ENCODE measurements around the gene GSTCD. TPM values are rescaled to one million over a fixed set of nuclear protein-coding genes. Genes with fewer than 3 reads are reported as not detected.
"Not testable (repeated sequence)": the region's sequence is repeated elsewhere in the genome, so short reads cannot be mapped to it uniquely, and the experiment has no call there.

Gene GSTCD
- total RNA-seq, 1 experiment from 2014 or later, result 21.5 TPM

GRCh38 chr4:105843941-105844340 lies 135.4 kb downstream of the GSTCD start:
- DNase-seq (ENCODE audit: low read depth in 1 of 2, low spot score in 2 of 2), result peak in 1 of 2 experiments; percentile 9
- Histone ChIP-seq H3K4me3 (no peak overlapping the region), H3K27ac (no peak overlapping the region), H3K4me1 (replicated peaks) (peaks cover 4% of the 10 kb centered on the region), H3K9me3 (replicated peaks) (no peaks in the 10 kb centered on the region), H3K27me3 (replicated peaks) (no peaks in the 10 kb centered on the region), H3K36me3 (no peaks in the 10 kb centered on the region)

- no peaks in the 10 kb centered on the region for H3K9me3 ChIP-seq (replicated peaks)
- H3K36me3 ChIP-seq, result no peaks in the 10 kb centered on the region
- no peak overlapping the region for H3K4me3 ChIP-seq
- no peaks in the 10 kb centered on the region for H3K27me3 ChIP-seq (replicated peaks)
- DNase-seq (ENCODE audit: low read depth in 1 of 2, low spot score in 2 of 2), result no peak
- peaks cover 4% of the 10 kb centered on the region for H3K4me1 ChIP-seq (replicated peaks)
- no peak overlapping the region for H3K27ac ChIP-seq
Measured at GRCh38 chr4:105845559-105845958, 137.0 kb downstream of the GSTCD start.

DNA sequence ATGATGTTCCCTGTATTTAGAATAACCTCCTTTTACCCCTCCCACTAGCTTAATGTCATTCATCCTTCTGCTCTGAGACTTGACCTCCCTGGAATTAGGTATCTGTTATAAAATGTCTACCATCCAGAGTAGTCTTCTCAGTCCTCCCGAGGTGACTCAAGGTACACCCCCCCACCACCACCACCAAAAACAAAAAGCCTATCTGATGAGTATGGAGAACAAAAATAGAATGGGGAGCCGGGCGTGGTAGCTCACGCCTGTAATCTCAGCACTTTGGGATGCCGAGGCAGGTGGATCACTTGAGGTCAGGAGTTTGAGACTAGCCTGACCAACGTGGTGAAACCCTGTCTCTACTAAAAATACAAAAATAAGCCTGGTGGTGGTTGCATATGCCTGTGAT lies 139.8 kb downstream of the GSTCD start:
- not testable (repeated sequence) for H3K4me1 ChIP-seq (replicated peaks); H3K36me3 ChIP-seq; H3K4me3 ChIP-seq; H3K27ac ChIP-seq; H3K27me3 ChIP-seq (replicated peaks); DNase-seq (ENCODE audit: low read depth in 1 of 2, low spot score in 2 of 2); H3K9me3 ChIP-seq (replicated peaks)

DNA sequence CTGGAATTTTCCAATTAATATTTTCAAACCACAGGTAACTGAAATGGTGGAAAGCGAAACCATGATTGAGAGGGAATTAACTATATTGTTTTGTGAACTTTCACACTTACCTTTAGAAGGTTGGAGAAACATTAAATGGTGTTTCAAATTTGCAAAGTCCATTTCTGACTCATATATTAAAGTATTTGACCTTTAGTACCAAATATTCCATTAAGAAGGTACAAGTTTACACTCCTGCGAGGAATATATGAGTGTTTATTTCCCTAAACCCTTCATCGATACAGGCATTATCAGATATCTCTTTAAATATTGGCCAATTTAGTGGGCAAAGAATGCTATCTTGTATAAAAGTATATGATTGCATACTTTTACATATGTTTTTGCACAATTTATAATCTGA lies 142.6 kb downstream of the GSTCD start:
- no peaks in the 10 kb centered on the region for H3K36me3 ChIP-seq
- H3K4me1 ChIP-seq (replicated peaks), result no peaks in the 10 kb centered on the region
- H3K27ac ChIP-seq, result no peak overlapping the region
- DNase-seq (ENCODE audit: low read depth in 1 of 2, low spot score in 2 of 2), result no peak
- no peak overlapping the region for H3K4me3 ChIP-seq
- H3K27me3 ChIP-seq (replicated peaks), result no peaks in the 10 kb centered on the region
- H3K9me3 ChIP-seq (replicated peaks), result no peaks in the 10 kb centered on the region

- not testable (repeated sequence) for H3K4me3 ChIP-seq; DNase-seq (ENCODE audit: low read depth in 1 of 2, low spot score in 2 of 2); H3K9me3 ChIP-seq (replicated peaks); H3K36me3 ChIP-seq; H3K4me1 ChIP-seq (replicated peaks); H3K27me3 ChIP-seq (replicated peaks); H3K27ac ChIP-seq
Measured at GRCh38 chr4:105852230-105852629, 143.6 kb downstream of the GSTCD start.

DNA sequence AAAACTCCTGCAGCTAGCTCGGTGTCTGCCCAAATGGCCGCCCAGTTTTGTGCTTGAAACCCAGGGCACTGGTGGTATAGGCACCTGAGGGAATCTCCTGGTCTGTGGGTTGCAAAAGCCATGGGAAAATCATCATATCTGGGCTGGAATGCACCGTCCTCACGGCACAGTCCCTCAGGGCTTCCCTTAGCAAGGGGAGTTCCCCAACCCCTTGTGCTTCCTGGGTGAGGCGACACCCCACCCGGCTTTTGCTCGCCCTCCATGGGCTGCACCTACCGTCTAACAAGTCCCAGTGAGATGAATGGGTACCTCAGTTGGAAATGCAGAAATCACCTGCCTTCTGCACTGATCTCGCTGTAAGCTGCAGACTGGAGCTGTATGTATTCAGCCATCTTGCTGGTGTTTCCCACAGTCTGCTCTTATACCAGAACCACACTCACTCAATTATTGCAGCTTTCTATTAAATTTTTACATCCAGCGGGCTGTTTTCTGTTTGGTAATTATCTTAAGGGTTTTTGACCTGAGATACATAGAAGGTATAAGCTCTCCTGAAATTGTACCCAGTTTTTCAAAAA lies 150.0 kb downstream of the GSTCD start:
- Histone ChIP-seq H3K27me3 (replicated peaks) (no peaks in the 10 kb centered on the region), H3K9me3 (replicated peaks) (no peaks in the 10 kb centered on the region; the same call in 1 of the 2 replicates), H3K27ac (no peak overlapping the region), H3K4me1 (replicated peaks) (peaks cover 11% of the 10 kb centered on the region), H3K4me3 (no peak overlapping the region), H3K36me3 (no peaks in the 10 kb centered on the region)
- no peak for DNase-seq (ENCODE audit: low read depth in 1 of 2, low spot score in 2 of 2)

- no peaks in the 10 kb centered on the region for H3K27me3 ChIP-seq (replicated peaks)
- H3K4me1 ChIP-seq (replicated peaks), result peaks cover 11% of the 10 kb centered on the region
- DNase-seq (ENCODE audit: low read depth in 1 of 2, low spot score in 2 of 2), result peak in 1 of 2 experiments; percentile 82
- no peaks in the 10 kb centered on the region for H3K36me3 ChIP-seq
- no peaks in the 10 kb centered on the region; the same call in 1 of the 2 replicates for H3K9me3 ChIP-seq (replicated peaks)
- H3K27ac ChIP-seq, result peak overlapping the region; percentile 52
- H3K4me3 ChIP-seq, result no peak overlapping the region
Measured at GRCh38 chr4:105859233-105859632, 150.6 kb downstream of the GSTCD start.

DNA sequence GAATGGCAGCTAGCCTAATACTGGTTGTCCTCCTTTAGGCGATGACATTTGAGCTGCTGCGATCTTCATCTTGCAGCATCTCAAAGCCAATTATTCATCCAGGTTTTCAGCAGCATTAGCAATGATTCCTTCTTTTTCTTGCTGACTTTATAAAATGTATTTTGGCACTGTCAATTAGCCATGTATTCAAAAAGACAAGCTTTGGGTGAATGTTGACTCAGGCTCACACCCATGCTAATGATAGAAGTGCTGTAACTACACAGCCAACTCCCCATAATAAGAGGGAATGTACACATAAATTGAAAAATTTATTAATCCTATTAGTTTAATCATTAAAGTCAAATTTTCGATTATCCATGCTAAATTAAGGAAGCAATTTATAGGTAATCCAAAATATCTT lies 162.4 kb downstream of the GSTCD start:
- no peaks in the 10 kb centered on the region for H3K9me3 ChIP-seq (replicated peaks)
- H3K4me3 ChIP-seq, result no peak overlapping the region
- 0 out of 2 replicates have a peak, but pooled peaks cover 2% of the 10 kb centered on the region for H3K27me3 ChIP-seq (replicated peaks)
- H3K4me1 ChIP-seq (replicated peaks), result no peaks in the 10 kb centered on the region
- DNase-seq (ENCODE audit: low read depth in 1 of 2, low spot score in 2 of 2), result no peak
- no peaks in the 10 kb centered on the region for H3K36me3 ChIP-seq
- H3K27ac ChIP-seq, result no peak overlapping the region

GRCh38 chr4:105871997-105872396 lies 163.4 kb downstream of the GSTCD start:
- H3K9me3 ChIP-seq (replicated peaks), result no peaks in the 10 kb centered on the region
- no peaks in the 10 kb centered on the region for H3K36me3 ChIP-seq
- H3K27ac ChIP-seq, result no peak overlapping the region
- H3K4me3 ChIP-seq, result no peak overlapping the region
- no peaks in the 10 kb centered on the region for H3K4me1 ChIP-seq (replicated peaks)
- DNase-seq (ENCODE audit: low read depth in 1 of 2, low spot score in 2 of 2), result no peak
- 0 out of 2 replicates have a peak, but pooled peaks cover 2% of the 10 kb centered on the region for H3K27me3 ChIP-seq (replicated peaks)

GRCh38 chr4:105875233-105875632 lies 166.6 kb downstream of the GSTCD start:
- Histone ChIP-seq H3K4me3 (no peak overlapping the region), H3K36me3 (no peaks in the 10 kb centered on the region), H3K27me3 (replicated peaks) (no peaks in the 10 kb centered on the region), H3K4me1 (replicated peaks) (no peaks in the 10 kb centered on the region), H3K27ac (no peak overlapping the region), H3K9me3 (replicated peaks) (no peaks in the 10 kb centered on the region)
- DNase-seq (ENCODE audit: low read depth in 1 of 2, low spot score in 2 of 2), result no peak

GRCh38 chr4:105878668-105879067 lies 170.1 kb downstream of the GSTCD start:
- Histone ChIP-seq H3K4me1 (replicated peaks) (no peaks in the 10 kb centered on the region), H3K36me3 (no peaks in the 10 kb centered on the region), H3K4me3 (no peak overlapping the region), H3K27me3 (replicated peaks) (no peaks in the 10 kb centered on the region), H3K27ac (no peak overlapping the region), H3K9me3 (replicated peaks) (no peaks in the 10 kb centered on the region)
- DNase-seq (ENCODE audit: low read depth in 1 of 2, low spot score in 2 of 2), result no peak

- no peak overlapping the region for H3K4me3 ChIP-seq
- H3K27ac ChIP-seq, result no peak overlapping the region
- no peaks in the 10 kb centered on the region for H3K36me3 ChIP-seq
- no peaks in the 10 kb centered on the region for H3K9me3 ChIP-seq (replicated peaks)
- peaks cover 9% of the 10 kb centered on the region; the same call in 1 of the 2 replicates for H3K27me3 ChIP-seq (replicated peaks)
- no peak for DNase-seq (ENCODE audit: low read depth in 1 of 2, low spot score in 2 of 2)
- H3K4me1 ChIP-seq (replicated peaks), result no peaks in the 10 kb centered on the region
Measured at GRCh38 chr4:105887508-105887907, 178.9 kb downstream of the GSTCD start.

- no peak within 1 kb of the TSS for H3K4me3 ChIP-seq
- no peak within 1 kb of the TSS for H3K27ac ChIP-seq
- H3K4me1 ChIP-seq (replicated peaks), result no peaks in the 10 kb centered on the region; the same call in 1 of the 2 replicates
- no peaks in the 10 kb centered on the region for H3K36me3 ChIP-seq
- H3K9me3 ChIP-seq (replicated peaks), result no peaks in the 10 kb centered on the region
- DNase-seq (ENCODE audit: low read depth in 1 of 2, low spot score in 2 of 2), result no peak
- H3K27me3 ChIP-seq (replicated peaks), result peaks cover 79% of the 10 kb centered on the region
Measured at GRCh38 chr4:105894660-105895582, 186.3 kb downstream of the GSTCD start, which contains the start of gene NPNT. Gene NPNT (plus strand): TSS chr4:105895471. CDS start chr4:105895653, 182 bp downstream.
